K562 (cell line): ENCODE data around the gene FAM187B. TPM values are rescaled to one million over a fixed set of nuclear protein-coding genes. Genes with fewer than 3 reads are reported as not detected.

Source experiments
- PHF20 ChIP-seq: fragments of 450-650 bp; IDR thresholded peaks from 2 replicates; pipeline ENCODE4 v1.6.1; 2018; ENCODE audit not compliant: partially characterized antibody
- RNF2 ChIP-seq: sonication (generic); IDR thresholded peaks from 2 replicates; pipeline ENCODE4 v1.6.1; 2016
- SP1 ChIP-seq: sonication (generic); formaldehyde crosslinking; IDR thresholded peaks from 2 replicates; pipeline ENCODE4 v1.8.1; 2022; ENCODE audit warnings: mild to moderate bottlenecking, missing genetic modification reagents
- ZBTB49 ChIP-seq: sonication (generic); formaldehyde crosslinking; IDR thresholded peaks from 2 replicates; pipeline ENCODE4 v1.8.0; 2022; ENCODE audit warnings: missing genetic modification reagents, mild to moderate bottlenecking, borderline replicate concordance
- ZFPM2 ChIP-seq: fragments of 250-450 bp; sonication (Bioruptor Pico); IDR thresholded peaks from 2 replicates; pipeline ENCODE4 v1.5.1; 2022; ENCODE audit warnings: mild to moderate bottlenecking
- ZKSCAN3 ChIP-seq: fragments of 250-450 bp; sonication (Bioruptor Pico); IDR thresholded peaks from 2 replicates; pipeline ENCODE4 v1.4.0; 2020
- ZNF263 ChIP-seq: sonication (generic); formaldehyde crosslinking; IDR thresholded peaks from 2 replicates; pipeline ENCODE4 v1.8.0; 2022; ENCODE audit warnings: mild to moderate bottlenecking, missing genetic modification reagents, borderline replicate concordance
- ZNF586 ChIP-seq: fragments of 450-650 bp; formaldehyde crosslinking; conservative IDR thresholded peaks from 2 replicates; pipeline ENCODE4 v1.4.0; 2020; ENCODE audit warnings: mild to moderate bottlenecking, moderate library complexity
- polyA plus RNA-seq, 8 experiments: library from polyadenylated mRNA; depleted of rRNA in 4 of 8; stranded (reverse) in 5 of 8; unstranded in 3 of 8; fragments of >200 nt; fragmentation: Nextera tagmentation in 2 of 8; fragmentation: Illumina TruSeq in 1 of 8; extraction: Ambion mirVana in 2 of 8; extraction: Trizol in 1 of 8; gene quantifications; 2 replicates each; pipeline versions ENCODE4 v1.2.1 to v1.2.3, GENCODE V29; 2011 to 2014; ENCODE audit warnings: inconsistent platforms in 1 of 8, missing spikeins in 1 of 8
- total RNA-seq, 7 experiments: library from RNA; depleted of rRNA in 6 of 7; stranded (reverse); fragments of >200 nt in 6 of 7; fragmentation: Illumina TruSeq in 2 of 7; extraction: Trizol in 2 of 7; gene quantifications; 2 replicates each; pipeline versions ENCODE4 v1.2.1 to v1.2.3, GENCODE V29; 2011 to 2021; ENCODE audit warnings: low replicate concordance in 1 of 7
- TF ChIP-seq, protein P1 (sequence below): fragments of 450-650 bp; IDR thresholded peaks from 2 replicates; pipeline ENCODE4 v1.6.1; 2016; ENCODE audit warnings: mild to moderate bottlenecking, moderate library complexity
- TF ChIP-seq, protein P2 (sequence below): fragments of 250-450 bp; sonication (Bioruptor Pico); IDR thresholded peaks from 2 replicates; pipeline ENCODE4 v1.4.0; 2020; ENCODE audit warnings: borderline replicate concordance

The FAM187B gene
- total and polyA plus RNA-seq, 9 of the 15 experiments (the other 6 are each of a cell fraction or from before 2014, with no cell fraction given), result 0.04 to 0.09 TPM; not detected in 7

- TF ChIP-seq, protein P1, sequence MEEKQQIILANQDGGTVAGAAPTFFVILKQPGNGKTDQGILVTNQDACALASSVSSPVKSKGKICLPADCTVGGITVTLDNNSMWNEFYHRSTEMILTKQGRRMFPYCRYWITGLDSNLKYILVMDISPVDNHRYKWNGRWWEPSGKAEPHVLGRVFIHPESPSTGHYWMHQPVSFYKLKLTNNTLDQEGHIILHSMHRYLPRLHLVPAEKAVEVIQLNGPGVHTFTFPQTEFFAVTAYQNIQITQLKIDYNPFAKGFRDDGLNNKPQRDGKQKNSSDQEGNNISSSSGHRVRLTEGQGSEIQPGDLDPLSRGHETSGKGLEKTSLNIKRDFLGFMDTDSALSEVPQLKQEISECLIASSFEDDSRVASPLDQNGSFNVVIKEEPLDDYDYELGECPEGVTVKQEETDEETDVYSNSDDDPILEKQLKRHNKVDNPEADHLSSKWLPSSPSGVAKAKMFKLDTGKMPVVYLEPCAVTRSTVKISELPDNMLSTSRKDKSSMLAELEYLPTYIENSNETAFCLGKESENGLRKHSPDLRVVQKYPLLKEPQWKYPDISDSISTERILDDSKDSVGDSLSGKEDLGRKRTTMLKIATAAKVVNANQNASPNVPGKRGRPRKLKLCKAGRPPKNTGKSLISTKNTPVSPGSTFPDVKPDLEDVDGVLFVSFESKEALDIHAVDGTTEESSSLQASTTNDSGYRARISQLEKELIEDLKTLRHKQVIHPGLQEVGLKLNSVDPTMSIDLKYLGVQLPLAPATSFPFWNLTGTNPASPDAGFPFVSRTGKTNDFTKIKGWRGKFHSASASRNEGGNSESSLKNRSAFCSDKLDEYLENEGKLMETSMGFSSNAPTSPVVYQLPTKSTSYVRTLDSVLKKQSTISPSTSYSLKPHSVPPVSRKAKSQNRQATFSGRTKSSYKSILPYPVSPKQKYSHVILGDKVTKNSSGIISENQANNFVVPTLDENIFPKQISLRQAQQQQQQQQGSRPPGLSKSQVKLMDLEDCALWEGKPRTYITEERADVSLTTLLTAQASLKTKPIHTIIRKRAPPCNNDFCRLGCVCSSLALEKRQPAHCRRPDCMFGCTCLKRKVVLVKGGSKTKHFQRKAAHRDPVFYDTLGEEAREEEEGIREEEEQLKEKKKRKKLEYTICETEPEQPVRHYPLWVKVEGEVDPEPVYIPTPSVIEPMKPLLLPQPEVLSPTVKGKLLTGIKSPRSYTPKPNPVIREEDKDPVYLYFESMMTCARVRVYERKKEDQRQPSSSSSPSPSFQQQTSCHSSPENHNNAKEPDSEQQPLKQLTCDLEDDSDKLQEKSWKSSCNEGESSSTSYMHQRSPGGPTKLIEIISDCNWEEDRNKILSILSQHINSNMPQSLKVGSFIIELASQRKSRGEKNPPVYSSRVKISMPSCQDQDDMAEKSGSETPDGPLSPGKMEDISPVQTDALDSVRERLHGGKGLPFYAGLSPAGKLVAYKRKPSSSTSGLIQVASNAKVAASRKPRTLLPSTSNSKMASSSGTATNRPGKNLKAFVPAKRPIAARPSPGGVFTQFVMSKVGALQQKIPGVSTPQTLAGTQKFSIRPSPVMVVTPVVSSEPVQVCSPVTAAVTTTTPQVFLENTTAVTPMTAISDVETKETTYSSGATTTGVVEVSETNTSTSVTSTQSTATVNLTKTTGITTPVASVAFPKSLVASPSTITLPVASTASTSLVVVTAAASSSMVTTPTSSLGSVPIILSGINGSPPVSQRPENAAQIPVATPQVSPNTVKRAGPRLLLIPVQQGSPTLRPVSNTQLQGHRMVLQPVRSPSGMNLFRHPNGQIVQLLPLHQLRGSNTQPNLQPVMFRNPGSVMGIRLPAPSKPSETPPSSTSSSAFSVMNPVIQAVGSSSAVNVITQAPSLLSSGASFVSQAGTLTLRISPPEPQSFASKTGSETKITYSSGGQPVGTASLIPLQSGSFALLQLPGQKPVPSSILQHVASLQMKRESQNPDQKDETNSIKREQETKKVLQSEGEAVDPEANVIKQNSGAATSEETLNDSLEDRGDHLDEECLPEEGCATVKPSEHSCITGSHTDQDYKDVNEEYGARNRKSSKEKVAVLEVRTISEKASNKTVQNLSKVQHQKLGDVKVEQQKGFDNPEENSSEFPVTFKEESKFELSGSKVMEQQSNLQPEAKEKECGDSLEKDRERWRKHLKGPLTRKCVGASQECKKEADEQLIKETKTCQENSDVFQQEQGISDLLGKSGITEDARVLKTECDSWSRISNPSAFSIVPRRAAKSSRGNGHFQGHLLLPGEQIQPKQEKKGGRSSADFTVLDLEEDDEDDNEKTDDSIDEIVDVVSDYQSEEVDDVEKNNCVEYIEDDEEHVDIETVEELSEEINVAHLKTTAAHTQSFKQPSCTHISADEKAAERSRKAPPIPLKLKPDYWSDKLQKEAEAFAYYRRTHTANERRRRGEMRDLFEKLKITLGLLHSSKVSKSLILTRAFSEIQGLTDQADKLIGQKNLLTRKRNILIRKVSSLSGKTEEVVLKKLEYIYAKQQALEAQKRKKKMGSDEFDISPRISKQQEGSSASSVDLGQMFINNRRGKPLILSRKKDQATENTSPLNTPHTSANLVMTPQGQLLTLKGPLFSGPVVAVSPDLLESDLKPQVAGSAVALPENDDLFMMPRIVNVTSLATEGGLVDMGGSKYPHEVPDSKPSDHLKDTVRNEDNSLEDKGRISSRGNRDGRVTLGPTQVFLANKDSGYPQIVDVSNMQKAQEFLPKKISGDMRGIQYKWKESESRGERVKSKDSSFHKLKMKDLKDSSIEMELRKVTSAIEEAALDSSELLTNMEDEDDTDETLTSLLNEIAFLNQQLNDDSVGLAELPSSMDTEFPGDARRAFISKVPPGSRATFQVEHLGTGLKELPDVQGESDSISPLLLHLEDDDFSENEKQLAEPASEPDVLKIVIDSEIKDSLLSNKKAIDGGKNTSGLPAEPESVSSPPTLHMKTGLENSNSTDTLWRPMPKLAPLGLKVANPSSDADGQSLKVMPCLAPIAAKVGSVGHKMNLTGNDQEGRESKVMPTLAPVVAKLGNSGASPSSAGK, result peak; percentile 82
- TF ChIP-seq ZNF586 (no peak), ZFPM2 (CRISPR knock-in tag) (no peak), ZNF263 (CRISPR knock-in tag) (no peak), ZBTB49 (CRISPR knock-in tag) (no peak), SP1 (CRISPR knock-in tag) (no peak), ZKSCAN3 (no peak), PHF20 (no peak), RNF2 (no peak)
- TF ChIP-seq, protein P2, sequence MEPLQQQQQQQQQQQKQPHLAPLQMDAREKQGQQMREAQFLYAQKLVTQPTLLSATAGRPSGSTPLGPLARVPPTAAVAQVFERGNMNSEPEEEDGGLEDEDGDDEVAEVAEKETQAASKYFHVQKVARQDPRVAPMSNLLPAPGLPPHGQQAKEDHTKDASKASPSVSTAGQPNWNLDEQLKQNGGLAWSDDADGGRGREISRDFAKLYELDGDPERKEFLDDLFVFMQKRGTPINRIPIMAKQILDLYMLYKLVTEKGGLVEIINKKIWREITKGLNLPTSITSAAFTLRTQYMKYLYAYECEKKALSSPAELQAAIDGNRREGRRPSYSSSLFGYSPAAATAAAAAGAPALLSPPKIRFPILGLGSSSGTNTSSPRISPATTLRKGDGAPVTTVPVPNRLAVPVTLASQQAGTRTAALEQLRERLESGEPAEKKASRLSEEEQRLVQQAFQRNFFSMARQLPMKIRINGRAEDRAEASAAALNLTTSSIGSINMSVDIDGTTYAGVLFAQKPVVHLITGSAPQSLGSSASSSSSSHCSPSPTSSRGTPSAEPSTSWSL (CRISPR knock-in tag), result no peak
Observed at GRCh38 chr19:35223084-35223790, 5.3 kb downstream of the FAM187B start (continued).
